ENCODE data around the gene ZNF593. TPM values are rescaled to one million over a fixed set of nuclear protein-coding genes. Genes with fewer than 3 reads are reported as not detected.

Gene ZNF593
- total and polyA plus RNA-seq, 2 of the 13 experiments (the other 11 are each of a cell fraction or from before 2014, with no cell fraction given), result 37.3 to 55.8 TPM

GRCh38 chr1:26189331-26189730 lies 19.6 kb downstream of the ZNF593 start:
- ATAC-seq (no peak), FAIRE-seq (no peak), DNase-seq (ENCODE audit: low spot score) (no peak)
- Histone ChIP-seq H3K4me1 (ENCODE audit: insufficient read depth, low read length) (no peaks in the 10 kb centered on the region), H3K4me2 (ENCODE audit: low read depth, low read length) (no peak overlapping the region), H4K20me1 (ENCODE audit: insufficient read depth, low read length) (no peaks in the 10 kb centered on the region), H2AFZ (ENCODE audit: low read length) (no peak overlapping the region), H3K9ac (ENCODE audit: insufficient read depth, low read depth, low read length) (no peak overlapping the region), H3K27me3 (ENCODE audit: control insufficient read depth in 1 of 2, insufficient read depth in 2 of 2, low read length in 2 of 2) (peaks cover 0 to 11% of the 10 kb centered on the region in 2 experiments; a peak in 2 of 5 replicates), H3K27ac (ENCODE audit: extremely low read length, insufficient read depth, low read length) (no peak overlapping the region), H3K4me3 (replicated peaks in 1 of 3; ENCODE audit: insufficient read depth in 1 of 3, low read depth in 2 of 3, low read length in 3 of 3) (no peak overlapping the region), H3K9me3 (ENCODE audit: low read length) (no peaks in the 10 kb centered on the region), H3K36me3 (replicated peaks in 1 of 2; ENCODE audit: control insufficient read depth in 1 of 2, insufficient read depth in 2 of 2, low read length in 2 of 2) (0 out of 5 replicates have a peak, but pooled peaks cover 0 to 2% of the 10 kb centered on the region in 2 experiments), H3K79me2 (ENCODE audit: insufficient read depth, low read length) (no peaks in the 10 kb centered on the region)
- in situ Hi-C loops (cut with HindIII; ENCODE audit: extremely low pct_ligation_motif_present, low pct_unique_long_range_greater_than_20kb) (no loop called here), intact Hi-C loops (cut with micrococcal nuclease; ENCODE audit: unreplicated experiment) (no loop called here)
- CTCF ChIA-PET (ENCODE audit: low intra/inter-chr PET ratio, low total read pairs), result no interaction called here
- TF ChIP-seq NR2F2 (IDR thresholded peaks at IDR 0.05; ENCODE audit: borderline replicate concordance, low read depth) (0 out of 2 replicates have a peak, but pooled peaks have one; percentile 32), NR2C2 (CRISPR knock-in tag; IDR thresholded peaks at IDR 0.05; ENCODE audit: borderline replicate concordance) (peak; percentile 72), NR2F6 (IDR thresholded peaks at IDR 0.05) (peak; percentile 59; the same call in 1 of the 2 replicates), NR2F6 (CRISPR knock-in tag; IDR thresholded peaks at IDR 0.05) (no peak), ZNF747 (CRISPR knock-in tag; IDR thresholded peaks at IDR 0.05; ENCODE audit: borderline replicate concordance) (no peak), NR2F1 (CRISPR knock-in tag; IDR thresholded peaks at IDR 0.05) (peak in 1 of 2 experiments; percentile 48; a peak in 1 of 4 replicates), RFX1 (IDR thresholded peaks at IDR 0.05) (no peak), POLR2A (IDR thresholded peaks at IDR 0.05; ENCODE audit: insufficient read depth in 1 of 2, low read depth in 2 of 2, low read length in 2 of 2) (no peak), ZNF816 (CRISPR knock-in tag; IDR thresholded peaks at IDR 0.05; ENCODE audit: borderline replicate concordance) (no peak)
- TF ChIP-seq, protein P1, sequence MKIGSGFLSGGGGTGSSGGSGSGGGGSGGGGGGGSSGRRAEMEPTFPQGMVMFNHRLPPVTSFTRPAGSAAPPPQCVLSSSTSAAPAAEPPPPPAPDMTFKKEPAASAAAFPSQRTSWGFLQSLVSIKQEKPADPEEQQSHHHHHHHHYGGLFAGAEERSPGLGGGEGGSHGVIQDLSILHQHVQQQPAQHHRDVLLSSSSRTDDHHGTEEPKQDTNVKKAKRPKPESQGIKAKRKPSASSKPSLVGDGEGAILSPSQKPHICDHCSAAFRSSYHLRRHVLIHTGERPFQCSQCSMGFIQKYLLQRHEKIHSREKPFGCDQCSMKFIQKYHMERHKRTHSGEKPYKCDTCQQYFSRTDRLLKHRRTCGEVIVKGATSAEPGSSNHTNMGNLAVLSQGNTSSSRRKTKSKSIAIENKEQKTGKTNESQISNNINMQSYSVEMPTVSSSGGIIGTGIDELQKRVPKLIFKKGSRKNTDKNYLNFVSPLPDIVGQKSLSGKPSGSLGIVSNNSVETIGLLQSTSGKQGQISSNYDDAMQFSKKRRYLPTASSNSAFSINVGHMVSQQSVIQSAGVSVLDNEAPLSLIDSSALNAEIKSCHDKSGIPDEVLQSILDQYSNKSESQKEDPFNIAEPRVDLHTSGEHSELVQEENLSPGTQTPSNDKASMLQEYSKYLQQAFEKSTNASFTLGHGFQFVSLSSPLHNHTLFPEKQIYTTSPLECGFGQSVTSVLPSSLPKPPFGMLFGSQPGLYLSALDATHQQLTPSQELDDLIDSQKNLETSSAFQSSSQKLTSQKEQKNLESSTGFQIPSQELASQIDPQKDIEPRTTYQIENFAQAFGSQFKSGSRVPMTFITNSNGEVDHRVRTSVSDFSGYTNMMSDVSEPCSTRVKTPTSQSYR (CRISPR knock-in tag; IDR thresholded peaks at IDR 0.05; ENCODE audit: borderline replicate concordance), result no peak
- no TSS peak for BruUV-seq (replicated peaks)
- POLR2A ChIA-PET, result interaction anchor here (1.7 kb wide), 1 partner anchor 36 kb away, joined by 5 read pairs; no protein-coding TSS in a partner anchor
- WGBS (ENCODE audit: low lambda C conversion rate), result 31% methylated on average over 4 of the region's 6 CpGs
